Ectodermal cell (in vitro differentiated cells): Measurements from ENCODE around the gene MLN.

Source experiments
- H3K27ac ChIP-seq: 2 replicates; pipeline ENCODE4 v1.7.0; 2013; ENCODE audit warnings: mild to moderate bottlenecking, low read depth, low read length; ENCODE audit not compliant: insufficient read depth, poor library complexity, severe bottlenecking
- H3K27me3 ChIP-seq: 2 replicates; pipeline ENCODE4 v1.7.0; 2013; ENCODE audit warnings: mild to moderate bottlenecking, low read length; ENCODE audit not compliant: insufficient read depth, control insufficient read depth, poor library complexity, severe bottlenecking
- H3K36me3 ChIP-seq: one replicate; pipeline ENCODE4 v1.7.0; 2013; ENCODE audit warnings: low read length; ENCODE audit not compliant: control insufficient read depth, insufficient read depth
- H3K4me1 ChIP-seq: one replicate; pipeline ENCODE4 v1.7.0; 2013; ENCODE audit warnings: low read length; ENCODE audit not compliant: control insufficient read depth, insufficient read depth
- H3K4me3 ChIP-seq: 2 replicates; pipeline ENCODE4 v1.7.0; 2013; ENCODE audit warnings: low read depth, low read length, control low read depth; ENCODE audit not compliant: insufficient read depth
- H3K9me3 ChIP-seq: 2 replicates; pipeline ENCODE4 v1.7.0; 2013; ENCODE audit warnings: mild to moderate bottlenecking, low read length, moderate library complexity; ENCODE audit not compliant: control insufficient read depth
- WGBS, 2 experiments: methylation state at CpG; one replicate each; pipeline ENCODE4 v1.1.7; 2013; ENCODE audit warnings: missing lambda C conversion rate in 2 of 2; 5-methylcytosine and 5-hydroxymethylcytosine counted together

The MLN gene

GRCh38 chr6:33800248-33800969 lies 3.4 kb downstream of the MLN start:
- H3K4me3 ChIP-seq: no peak overlapping the region
- 93 to 94% methylated on average over 13 of the region's 13 CpGs for WGBS, 2 experiments
- no peaks in the 10 kb centered on the region for H3K36me3 ChIP-seq
- H3K27ac ChIP-seq: no peak overlapping the region
- H3K27me3 ChIP-seq: no peaks in the 10 kb centered on the region
- no peaks in the 10 kb centered on the region for H3K9me3 ChIP-seq
- peaks cover 53% of the 10 kb centered on the region for H3K4me1 ChIP-seq

DNA sequence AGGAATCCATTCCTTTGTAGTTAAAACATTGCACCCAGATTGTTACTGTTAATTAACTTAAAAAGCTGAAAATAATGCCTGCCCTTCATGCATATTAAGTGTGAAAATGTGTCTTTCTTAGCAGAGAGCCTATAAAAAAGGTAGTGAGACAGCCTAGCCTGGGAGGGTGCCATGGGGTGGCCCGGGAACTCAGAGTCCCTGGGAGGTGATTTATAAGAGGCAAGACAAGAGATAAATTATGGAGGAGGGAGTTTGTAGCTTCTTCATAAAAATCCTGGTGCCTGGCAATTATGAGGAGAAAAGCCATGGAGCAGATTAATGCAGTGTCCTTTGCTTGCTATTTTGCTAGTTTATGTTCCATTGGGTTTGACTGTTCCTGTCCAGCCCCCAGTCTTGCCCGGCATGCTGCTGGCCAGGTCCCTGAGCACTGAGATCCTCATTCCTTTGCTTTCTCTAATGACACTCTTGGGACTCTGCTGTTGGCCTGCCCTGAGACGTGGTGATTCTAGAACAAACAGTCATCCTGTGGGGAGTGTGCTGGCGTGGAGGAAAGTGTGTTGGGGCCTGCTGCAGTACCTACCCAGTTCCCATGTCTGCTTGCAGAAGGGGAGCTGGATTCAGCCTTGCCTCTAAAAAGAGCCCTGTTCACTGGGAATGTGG lies 4.2 kb downstream of the MLN start:
- no peak overlapping the region for H3K27ac ChIP-seq
- no peaks in the 10 kb centered on the region for H3K27me3 ChIP-seq
- H3K9me3 ChIP-seq: no peaks in the 10 kb centered on the region
- no peak overlapping the region for H3K4me3 ChIP-seq
- no peaks in the 10 kb centered on the region for H3K36me3 ChIP-seq
- peaks cover 61% of the 10 kb centered on the region for H3K4me1 ChIP-seq
- 83 to 87% methylated on average over 4 of the region's 4 CpGs for WGBS, 2 experiments

DNA sequence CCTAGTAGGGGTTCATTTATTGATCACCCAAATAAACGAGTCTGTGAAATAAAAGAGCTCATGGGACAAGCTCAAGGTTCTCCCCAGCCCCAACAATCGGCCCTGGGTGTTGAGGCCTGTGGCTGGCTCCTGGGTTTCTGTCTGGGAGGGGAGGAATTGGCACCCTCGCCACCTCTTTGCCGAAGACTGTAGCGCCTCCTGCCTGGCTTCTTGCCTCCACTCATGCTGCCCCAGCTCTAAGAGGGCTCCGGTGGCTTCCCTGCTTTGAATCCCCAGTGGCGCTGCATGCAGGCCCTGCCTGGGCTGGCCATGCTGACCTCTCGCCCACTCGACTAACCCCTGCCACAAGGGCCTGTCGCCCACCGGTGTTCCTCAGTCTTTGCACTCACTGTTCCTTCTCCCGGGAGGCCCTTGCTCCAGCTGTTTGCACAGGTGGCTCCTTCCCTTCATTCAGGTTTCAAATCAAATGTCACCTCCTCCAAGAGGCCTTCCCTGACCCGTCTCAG lies 5.4 kb downstream of the MLN start:
- Histone ChIP-seq H3K36me3 (no peaks in the 10 kb centered on the region), H3K27me3 (peaks cover under 1% of the 10 kb centered on the region), H3K27ac (no peak overlapping the region), H3K4me1 (peaks cover 62% of the 10 kb centered on the region), H3K4me3 (no peak overlapping the region), H3K9me3 (no peaks in the 10 kb centered on the region)
- WGBS, 2 experiments: 88 to 90% methylated on average over 13 of the region's 13 CpGs

DNA sequence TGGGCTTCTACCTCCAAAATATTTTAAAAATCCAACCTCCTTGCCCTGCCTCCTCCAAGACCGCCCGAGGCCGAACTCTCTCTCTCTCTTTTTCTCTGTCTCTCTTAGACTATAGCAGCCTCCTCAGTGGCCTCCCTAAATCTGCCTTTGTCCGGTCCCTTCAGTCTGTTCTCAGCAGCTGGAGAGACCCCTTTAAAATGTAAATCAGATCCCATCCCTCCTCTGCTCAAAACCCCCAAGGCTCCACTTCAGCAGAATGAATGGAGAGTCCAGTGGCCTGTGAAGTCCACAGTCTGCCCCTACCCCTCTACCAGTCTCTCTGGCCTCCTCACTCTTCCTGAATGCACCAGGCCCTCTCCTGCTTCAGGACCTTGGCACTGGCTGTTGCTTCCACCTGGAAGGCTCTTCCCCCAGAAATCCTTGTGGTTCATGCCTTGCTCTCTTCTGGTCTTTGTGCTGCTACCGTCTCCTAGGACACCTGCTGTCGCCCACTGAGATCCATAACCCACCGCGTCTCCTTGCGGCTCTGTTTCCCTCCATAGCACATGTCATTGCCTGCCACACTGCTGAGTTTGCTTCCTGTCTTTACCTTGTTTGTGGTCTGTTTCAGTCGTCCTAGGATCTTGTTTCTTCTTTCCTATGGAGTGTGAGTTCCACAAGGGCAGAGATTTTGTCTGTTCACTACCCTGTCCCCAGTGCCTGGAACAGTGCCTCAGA lies 6.0 kb downstream of the MLN start:
- Histone ChIP-seq H3K4me1 (peaks cover 59% of the 10 kb centered on the region), H3K4me3 (no peak overlapping the region), H3K9me3 (no peaks in the 10 kb centered on the region), H3K27me3 (peaks cover 3% of the 10 kb centered on the region), H3K36me3 (no peaks in the 10 kb centered on the region), H3K27ac (no peak overlapping the region)
- WGBS, 2 experiments: 45 to 52% methylated on average over 10 of the region's 10 CpGs

DNA sequence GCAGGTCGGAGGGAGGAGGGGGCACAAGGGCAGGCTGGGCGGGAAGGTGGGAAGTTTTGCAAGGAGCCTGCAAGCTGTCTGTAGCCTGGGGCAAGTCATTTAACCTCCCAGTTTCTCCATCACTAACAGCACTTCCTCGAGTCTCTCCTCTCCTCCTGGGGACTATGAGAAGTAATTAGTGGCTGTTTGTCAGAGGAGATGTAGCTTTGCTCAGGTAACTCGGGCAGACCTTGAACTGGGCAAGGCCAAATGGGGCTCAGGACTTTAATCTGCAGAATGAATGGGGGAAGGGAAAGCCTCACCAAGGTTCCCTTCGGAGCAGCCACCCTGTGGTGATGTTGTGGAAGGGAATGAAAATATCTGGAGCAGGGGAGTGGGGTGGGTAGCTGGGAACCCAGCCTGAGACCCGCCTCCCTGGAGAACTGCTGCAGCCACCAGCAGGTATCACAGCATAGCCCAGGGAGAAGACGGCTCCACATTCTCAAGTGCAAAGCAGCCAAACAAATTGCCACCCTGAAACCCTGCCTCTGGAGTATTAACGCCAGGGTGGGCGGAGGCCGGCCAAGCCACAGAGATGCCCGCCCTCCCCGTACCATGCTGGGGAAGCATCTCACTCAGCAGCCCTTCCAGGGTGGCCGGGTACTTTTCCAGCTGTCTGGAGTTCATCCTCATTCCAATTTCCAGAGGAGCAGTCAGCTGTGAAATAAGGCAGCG lies 8.7 kb downstream of the MLN start:
- peaks cover 3% of the 10 kb centered on the region for H3K27me3 ChIP-seq
- H3K4me1 ChIP-seq: peaks cover 59% of the 10 kb centered on the region
- no peak overlapping the region for H3K27ac ChIP-seq
- H3K4me3 ChIP-seq: no peak overlapping the region
- H3K36me3 ChIP-seq: no peaks in the 10 kb centered on the region
- no peaks in the 10 kb centered on the region for H3K9me3 ChIP-seq
- WGBS, 2 experiments: 60 to 62% methylated on average over 13 of the region's 14 CpGs

- Histone ChIP-seq H3K4me3 (no peak overlapping the region), H3K9me3 (no peaks in the 10 kb centered on the region), H3K4me1 (peaks cover 50% of the 10 kb centered on the region), H3K27ac (no peak overlapping the region), H3K27me3 (peaks cover 3% of the 10 kb centered on the region), H3K36me3 (no peaks in the 10 kb centered on the region)
- 75 to 80% methylated on average over 10 of the region's 10 CpGs for WGBS, 2 experiments
Observed at GRCh38 chr6:33792981-33793380, 10.8 kb downstream of the MLN start.

DNA sequence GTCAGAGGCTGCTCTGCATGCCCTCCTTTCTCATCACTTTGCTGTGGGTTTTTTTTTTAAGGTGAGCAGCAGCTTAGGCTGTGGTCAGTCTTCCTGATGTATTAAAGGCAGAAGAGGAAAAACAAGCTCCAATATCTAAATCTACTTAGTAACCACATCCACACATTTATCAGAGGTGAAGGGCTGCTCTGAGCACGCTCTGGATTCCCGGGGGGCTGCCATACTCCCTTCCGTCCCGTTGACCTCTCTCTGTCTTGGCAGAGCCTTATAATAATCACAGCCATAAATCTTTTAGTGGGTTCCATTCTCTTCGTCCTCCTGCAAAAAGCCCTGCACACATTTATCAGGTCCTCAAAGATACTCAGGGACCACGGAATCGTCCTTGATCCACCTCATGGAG lies 12.2 kb downstream of the MLN start:
- Histone ChIP-seq H3K27ac (no peak overlapping the region), H3K4me3 (no peak overlapping the region), H3K9me3 (no peaks in the 10 kb centered on the region), H3K36me3 (no peaks in the 10 kb centered on the region), H3K27me3 (peaks cover 3% of the 10 kb centered on the region), H3K4me1 (peaks cover 48% of the 10 kb centered on the region)
- 88 to 91% methylated on average over 7 of the region's 7 CpGs for whole genome bisulfite sequencing, 2 experiments

GRCh38 chr6:33790910-33791309 lies 12.9 kb downstream of the MLN start:
- H3K9me3 ChIP-seq: no peaks in the 10 kb centered on the region
- H3K27ac ChIP-seq: no peak overlapping the region
- H3K36me3 ChIP-seq: no peaks in the 10 kb centered on the region
- H3K27me3 ChIP-seq: peaks cover 3% of the 10 kb centered on the region
- peaks cover 49% of the 10 kb centered on the region for H3K4me1 ChIP-seq
- H3K4me3 ChIP-seq: no peak overlapping the region
- WGBS, 2 experiments: 57 to 62% methylated on average over 5 of the region's 5 CpGs

DNA sequence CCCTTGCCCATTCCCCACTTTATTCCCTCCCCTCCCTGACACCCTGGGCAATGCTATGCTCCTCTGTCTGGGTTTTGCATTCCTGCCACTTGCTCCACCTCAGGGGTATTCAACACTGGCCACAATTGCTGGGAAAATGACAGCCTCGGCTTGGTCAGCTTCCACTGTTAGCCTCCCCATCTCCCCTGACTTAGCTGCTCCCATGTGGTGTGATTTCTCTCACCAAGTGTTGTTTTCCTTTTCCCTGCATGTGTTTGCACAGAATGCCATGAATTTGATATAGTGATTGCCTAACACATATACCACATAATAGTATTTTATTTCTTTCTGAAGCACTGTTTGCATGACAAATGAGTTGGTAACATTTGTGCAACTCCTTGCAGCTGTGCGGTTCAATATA lies 13.4 kb downstream of the MLN start:
- H3K27me3 ChIP-seq: peaks cover 3% of the 10 kb centered on the region
- no peak overlapping the region for H3K27ac ChIP-seq
- WGBS, 2 experiments: 57 to 69% methylated on average over 2 of the region's 2 CpGs
- no peaks in the 10 kb centered on the region for H3K36me3 ChIP-seq
- no peak overlapping the region for H3K4me3 ChIP-seq
- no peaks in the 10 kb centered on the region for H3K9me3 ChIP-seq
- H3K4me1 ChIP-seq: peaks cover 47% of the 10 kb centered on the region

GRCh38 chr6:33789550-33789895 lies 14.3 kb downstream of the MLN start:
- Histone ChIP-seq H3K4me3 (no peak overlapping the region), H3K36me3 (peaks cover 6% of the 10 kb centered on the region), H3K27ac (peak overlapping the region; percentile 5), H3K4me1 (peaks cover 45% of the 10 kb centered on the region), H3K9me3 (no peaks in the 10 kb centered on the region), H3K27me3 (peaks cover 3% of the 10 kb centered on the region)
- WGBS, 2 experiments: 92 to 94% methylated on average over 11 of the region's 11 CpGs
